ENCODE measurements around the gene GID4.

GID4 gene

DNA sequence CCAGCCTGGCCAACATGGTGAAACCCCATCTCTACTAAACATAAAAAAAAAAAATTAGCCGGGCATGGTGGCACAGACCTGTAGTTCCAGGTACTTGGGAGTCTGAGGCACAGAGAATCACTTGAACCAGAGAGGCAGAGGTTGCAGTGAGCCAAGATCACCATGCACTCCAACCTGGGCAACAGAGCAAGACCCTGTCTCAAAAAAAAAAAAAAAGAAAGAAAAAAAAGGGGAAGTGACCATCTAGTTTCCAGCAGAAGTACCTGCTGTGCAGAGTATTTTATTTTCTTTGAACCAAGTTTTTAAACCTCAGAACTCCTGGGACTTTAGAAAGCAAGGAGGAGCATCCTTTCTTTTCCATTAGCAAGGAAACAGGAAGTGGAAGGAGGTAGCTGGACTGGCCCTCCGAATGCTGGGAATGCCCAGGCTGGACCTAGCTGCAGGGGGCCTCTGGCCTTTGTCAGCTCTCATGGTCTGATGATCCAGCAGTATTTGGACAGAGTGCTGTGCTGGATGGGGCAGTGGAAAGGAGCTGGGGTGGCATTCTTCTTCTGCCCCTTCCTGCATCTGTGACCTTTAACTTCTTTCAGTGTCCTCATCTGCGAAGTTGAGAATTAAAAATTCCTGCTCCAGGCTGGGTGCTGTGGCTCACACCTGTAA is 6.6 kb downstream of the GID4 start:
- no peak for DNase-seq

DNA sequence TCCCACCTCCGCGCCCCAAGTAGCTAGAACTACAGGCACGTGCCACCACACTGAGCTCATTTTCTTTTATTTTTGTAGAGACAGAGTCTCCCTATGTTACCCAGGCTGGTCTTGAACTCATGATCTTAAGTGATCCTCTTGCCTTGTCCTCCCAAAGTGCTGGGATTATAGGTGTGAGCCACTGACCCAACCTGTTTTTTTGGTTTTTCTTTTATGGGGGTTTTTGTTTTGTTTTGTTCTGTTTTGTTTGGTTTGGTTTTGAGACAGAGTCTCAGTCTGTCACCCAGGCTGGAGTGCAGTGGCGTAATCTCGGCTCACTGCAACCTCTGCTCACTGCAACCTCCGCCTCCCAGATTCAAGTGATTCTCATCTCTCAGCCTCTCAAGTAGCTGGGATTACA is 16.4 kb downstream of the GID4 start:
- DNase-seq = no peak

DNA sequence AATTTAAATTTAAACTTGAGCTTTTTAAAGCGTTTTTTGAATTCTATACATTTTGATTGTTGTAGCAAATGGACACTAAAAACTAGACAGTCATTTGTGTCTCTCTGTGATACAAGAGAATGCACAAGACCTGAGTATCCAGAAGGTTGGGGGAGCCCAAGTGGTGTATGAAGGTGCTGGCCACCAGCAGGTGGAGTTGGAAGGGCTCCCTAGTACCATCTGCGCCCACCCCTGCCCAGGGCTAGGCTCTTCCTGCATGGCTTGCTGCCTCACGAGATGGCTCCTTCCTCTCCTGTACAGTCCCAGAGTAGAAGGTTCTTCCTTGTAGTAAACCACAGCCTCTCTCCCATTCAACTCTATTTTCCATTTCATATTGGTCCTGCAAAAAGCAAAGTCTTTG is 17.0 kb downstream of the GID4 start:
- DNase-seq = no peak

DNA sequence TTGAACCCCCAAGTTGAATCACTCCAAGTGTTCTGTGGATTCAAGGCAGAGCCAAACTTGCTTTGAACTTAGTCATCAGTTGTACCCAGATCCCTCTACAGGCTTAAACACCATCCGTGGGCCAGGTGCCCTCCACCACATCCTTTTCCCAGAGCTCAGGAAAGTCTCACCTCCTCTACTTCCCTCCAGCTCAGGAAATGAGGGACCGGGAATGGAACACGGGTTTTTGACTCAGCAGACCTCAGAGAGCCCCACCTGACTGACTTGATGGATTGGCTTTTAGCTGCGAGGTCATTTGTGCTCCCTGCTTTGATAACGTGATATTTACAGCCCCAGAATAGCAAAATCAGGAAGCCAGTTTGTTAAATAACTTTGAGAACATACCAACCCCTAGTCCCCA is 20.1 kb downstream of the GID4 start:
- no peak for DNase-seq

DNA sequence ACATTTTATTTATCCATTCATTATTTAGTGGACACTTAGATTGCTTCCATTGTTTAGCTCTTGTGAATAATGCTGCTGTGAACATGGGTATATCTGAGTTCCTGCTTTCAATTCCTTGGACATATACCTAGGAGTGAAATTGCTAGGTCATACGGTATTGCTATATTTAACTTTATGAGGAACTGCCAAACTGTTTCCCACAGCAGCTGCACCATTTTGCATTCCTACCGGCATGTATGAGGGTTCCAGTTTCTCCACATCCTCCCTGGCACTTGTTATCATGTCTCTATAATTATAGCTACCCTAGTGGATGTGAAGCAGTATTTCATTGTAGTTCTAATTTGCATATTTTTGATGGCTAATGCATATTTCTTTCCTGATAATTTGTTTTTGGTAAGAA is 24.8 kb downstream of the GID4 start:
- DNase-seq = no peak

DNA sequence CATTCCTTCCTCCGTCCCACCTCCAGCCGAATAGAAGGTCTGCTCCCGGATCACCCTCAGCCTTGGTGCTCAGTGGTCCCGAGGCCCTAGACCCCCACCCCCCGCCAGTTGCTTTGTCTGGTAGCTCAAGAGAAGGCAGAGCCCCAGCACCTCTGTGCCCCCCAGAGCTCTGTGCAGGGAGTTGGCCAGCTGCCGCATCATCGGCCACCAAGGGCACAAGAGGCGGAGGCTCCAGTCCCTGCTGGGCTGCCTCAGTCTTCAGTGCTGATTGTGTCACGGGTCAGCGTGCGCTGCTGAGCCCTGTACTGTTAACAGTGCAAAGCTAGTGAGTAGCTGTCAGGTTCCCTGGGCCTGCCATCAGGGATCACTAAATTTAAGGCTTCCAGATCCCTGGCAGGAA is 26.3 kb downstream of the GID4 start:
- no peak for DNase-seq

DNA sequence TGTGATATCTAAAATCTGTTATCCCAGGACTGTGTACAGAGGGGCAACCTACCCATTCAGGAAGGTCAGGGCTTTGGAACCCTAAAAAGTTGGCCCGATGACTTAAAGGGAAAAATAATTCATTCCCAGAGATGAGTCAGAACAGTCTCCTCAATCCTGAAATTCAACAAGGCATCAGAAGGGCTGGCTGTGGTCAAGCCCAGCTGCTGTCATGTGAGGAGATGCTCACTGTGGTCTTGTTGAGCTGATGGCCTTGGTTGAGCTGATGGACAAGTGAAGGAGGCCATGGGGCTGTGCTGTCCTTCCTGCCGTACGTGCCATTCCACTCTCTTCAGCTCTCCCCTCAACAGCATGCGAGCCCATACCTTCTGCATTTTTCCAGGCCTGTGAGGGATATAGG is 27.7 kb downstream of the GID4 start:
- DNase-seq = no peak

DNA sequence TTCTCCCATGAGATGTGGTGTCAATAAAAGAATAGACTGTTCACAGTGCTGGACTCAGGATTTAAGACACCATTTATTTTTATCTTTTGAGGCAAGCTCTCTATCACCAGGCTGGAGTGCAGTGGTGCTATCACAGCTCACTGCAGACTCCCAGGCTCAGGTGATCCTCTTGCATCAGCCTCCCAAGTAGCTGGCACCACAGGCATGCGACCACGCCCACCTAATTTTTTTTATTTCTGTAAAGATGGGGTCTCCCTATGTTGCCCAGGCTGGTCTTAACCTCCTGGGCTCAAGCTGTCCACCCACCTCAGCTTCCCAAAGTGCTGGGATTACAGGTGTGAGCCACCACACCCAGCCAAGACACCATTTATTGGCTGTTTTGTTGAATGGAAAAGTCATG is 29.9 kb downstream of the GID4 start:
- no peak for DNase-seq

DNA sequence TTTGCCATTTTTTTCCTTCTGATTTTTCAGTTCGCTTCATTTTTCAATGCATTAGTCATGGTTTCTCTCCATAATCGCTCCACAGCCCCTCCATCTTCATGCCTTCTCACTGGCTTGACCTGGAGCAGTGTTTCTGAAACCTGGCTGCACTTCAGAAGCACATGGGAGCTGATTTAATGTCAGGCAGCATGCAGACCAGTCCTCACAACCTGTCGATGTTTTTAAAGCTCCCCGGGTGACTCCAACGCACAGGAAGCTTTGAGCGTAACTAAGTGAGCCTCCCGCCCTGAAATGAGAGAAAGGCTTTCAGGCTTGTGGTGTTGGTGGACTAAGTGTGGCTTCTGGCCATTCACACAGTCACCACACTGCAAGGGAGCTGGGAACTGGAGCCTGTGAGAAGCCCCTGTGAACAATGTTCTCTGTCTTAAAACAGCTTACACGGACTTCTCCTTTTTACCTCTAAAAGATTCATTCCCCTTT is 31.7 kb downstream of the GID4 start:
- DNase-seq = no peak

DNA sequence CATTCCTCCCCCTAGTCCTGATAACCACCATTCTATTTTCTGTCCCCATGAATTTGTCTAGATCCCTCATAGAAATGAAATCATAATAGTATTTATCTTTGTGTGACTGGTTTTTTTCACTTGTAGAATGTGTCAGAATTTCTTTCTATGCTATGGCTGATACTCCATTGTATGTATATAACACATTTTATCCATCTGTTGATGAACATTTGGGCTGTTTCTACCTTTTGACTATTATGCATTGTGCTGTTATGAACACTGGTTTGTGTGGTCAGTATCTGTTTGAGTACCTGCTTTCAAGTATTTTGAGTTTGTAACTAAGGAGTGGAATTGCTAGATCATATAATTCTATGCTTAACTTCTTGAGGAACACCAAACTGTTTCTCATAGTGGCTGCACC is 32.5 kb downstream of the GID4 start:
- no peak for DNase-seq

DNA sequence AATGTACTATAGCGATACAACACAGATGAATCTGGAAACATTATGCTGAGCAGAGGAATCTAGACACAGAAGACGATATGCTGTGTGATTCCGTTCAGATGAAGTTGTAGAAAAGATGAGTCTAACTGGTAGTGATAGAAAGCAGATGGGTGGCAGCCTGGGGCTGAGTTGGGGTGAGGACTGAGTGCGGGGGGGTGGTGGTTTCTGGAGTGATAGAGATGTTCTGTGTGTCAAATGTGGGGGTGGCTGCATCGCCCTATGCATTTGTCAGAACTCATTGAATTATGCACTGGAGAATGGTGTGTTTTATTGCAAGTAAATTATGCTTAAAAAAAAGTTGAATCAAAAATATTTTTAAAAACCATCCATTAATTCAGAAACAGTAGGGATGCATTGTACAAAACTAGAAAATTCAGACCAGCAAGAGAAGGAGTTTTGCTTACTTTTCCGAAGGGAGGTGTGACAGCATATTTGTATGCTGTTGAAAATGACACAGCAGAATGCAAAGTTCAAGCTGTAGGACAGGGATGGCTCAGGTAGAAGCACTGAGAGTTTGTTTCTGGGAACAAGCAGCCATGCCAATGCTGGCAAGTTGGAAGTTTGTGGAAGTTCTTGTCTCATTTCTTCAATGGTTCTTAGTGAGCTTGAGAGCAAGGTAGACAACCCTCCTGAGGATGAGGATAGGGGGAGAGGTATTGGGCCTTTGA is 35.5 kb downstream of the GID4 start:
- no peak for DNase-seq

DNA sequence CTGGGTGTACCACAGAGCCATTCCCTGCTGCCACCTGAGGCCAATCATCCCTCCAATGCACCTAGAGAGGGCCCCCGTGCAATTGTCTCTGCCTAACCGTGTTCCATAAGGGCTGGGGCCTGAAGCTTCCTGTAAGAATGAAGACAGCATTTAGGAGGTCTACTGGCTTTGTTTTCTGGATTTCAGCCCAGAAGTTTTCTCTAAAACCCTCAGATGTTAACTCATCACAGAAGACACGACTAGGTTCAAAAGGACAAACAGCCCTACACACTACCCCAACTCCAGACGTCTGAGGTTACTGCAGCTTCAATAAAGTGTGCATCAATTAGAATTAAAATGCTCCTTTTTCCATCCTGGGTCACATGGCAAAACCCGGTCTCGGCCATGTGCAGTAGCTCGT is 37.7 kb downstream of the GID4 start:
- no peak for DNase-seq

DNA sequence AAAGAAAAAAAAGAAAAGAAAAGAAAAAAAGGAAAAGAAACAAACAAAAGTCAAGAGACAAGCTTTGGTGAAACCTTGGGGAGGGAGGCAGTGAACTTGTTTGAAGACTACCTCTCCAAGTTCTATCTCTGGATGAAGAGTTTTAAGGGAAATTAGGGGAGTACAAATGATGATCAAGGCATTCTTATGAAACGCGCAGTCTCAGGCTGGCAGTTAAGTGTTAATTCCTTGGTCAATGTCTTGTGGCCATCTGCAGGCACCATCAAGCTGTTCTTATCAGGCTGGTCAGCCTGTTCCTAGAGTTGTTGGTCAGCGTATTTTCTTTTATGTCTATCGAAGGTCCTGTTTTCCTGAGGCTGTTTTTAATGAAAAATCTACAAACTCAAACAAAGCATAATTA is 40.3 kb downstream of the GID4 start:
- DNase-seq = no peak

DNA sequence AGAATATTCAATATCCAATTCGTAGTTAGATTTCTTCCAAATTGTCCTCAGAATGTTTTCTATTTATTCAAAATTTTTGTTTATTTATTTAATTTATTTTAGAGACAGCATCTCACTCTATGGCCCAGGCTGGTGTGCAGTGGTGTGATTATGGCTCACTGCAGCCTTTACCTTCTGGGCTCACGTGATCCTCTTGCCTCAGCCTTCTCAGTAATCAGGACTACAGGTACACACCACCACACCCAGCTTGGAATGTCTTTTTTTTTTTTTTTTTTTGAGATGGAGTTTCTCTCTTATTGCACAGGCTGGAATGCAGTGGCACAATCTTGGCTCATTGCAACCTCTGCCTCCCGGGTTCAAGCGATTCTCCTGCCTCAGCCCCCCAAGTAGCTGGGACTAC is 45.0 kb downstream of the GID4 start:
- DNase-seq = no peak

DNA sequence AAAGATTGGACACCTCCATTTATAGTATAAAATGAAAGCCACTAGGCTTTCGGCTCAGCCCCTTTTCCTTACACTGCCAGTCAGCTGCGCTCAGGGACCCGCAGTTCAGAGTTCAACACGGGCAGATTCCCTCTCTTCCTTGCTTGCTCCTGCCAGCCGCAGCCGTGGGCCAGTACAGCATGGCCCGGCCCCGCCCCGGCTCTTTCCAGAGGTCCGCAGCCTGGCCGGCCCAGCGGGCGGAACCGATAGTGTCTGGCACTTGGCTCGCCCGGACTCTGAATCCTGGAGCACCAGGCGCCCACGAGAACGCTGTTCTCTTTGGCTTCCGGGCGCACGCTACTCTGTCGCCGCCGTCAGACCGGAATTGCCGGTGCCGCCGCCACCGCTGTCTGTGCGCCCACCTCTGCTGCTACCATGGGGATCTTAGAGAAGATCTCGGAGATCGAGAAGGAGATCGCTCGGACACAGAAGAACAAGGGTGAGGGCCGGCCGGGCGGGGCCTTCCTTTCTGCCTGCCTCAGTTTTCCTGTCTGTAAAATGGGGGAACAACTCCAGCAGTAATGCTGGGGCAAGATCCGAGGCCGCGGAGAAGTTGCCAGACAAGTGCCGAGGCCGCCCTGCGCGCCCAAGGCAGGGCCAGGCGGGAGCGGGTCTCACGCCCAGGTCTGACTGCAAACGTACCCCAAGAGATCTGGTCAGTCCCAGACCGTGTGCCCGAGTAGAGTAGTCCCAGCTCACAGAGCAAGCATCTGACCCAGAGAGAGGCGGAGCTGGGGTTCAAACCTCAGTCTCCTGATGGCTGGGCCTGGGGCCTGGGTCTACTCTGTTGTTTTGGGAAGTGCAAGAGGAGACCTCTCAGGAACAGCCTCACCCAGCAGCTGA is 48.6 kb downstream of the GID4 start, which contains the start of gene DRG2:
Gene DRG2, plus strand, starts transcription at position 339 of the 882 bp plus-strand sequence. Its CDS starts 76 bp downstream, at position 415.
- DNase-seq = peak; percentile 21

DNA sequence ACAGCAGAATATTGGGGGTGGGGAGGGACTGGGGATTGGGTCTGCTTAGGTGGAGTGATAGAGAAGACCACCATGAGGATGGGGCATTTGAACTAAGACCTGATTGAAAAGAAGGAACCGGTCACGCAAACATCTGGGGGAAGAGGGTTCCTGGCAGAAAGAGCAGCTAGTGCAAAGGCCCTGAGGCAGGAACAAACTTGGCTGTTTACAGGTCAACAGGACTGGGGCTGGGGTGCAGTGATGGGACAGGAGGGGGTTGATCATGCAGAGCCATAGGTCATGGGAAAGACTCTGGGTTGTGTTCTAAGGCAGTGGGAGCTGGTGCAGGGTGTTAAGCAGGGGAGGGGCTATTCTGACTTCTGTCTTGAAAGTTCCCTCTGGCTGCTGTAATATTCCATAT is 50.4 kb downstream of the GID4 start:
- no peak for DNase-seq

DNA sequence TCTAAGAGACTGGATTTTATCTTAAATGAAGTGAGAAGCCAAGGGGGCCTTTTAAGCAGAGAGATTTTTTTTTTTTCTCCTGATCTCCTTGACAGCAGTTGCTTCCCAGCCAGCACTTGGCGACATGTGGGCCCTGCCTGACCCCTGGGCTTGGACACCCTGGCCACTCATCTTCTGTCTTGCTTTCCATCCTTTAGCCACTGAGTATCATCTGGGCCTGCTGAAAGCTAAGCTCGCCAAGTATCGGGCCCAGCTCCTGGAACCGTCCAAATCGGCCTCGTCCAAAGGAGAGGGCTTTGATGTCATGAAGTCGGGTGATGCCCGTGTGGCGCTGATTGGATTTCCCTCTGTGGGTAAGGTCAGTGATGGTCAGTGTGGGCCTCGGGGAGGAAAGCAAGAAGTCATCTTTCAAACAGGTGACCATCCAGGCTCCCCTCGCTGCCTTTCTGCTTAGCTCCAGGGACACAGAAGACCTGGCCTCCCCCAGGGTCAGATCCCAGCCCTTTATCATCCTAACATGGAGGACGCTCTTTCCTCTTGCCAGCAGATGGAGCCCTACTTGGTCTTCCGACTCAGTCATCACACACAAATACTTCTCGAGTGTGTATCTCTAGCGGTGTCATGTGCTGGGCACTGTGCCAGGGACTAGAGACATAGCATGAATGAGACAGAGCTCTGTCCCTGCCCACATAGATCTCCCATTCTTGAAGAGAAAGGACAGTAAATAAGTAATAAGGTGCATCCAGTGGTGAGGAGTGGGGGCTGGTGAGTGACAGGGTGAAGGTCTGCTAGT is 54.6 kb downstream of the GID4 start:
- DNase-seq = no peak

DNA sequence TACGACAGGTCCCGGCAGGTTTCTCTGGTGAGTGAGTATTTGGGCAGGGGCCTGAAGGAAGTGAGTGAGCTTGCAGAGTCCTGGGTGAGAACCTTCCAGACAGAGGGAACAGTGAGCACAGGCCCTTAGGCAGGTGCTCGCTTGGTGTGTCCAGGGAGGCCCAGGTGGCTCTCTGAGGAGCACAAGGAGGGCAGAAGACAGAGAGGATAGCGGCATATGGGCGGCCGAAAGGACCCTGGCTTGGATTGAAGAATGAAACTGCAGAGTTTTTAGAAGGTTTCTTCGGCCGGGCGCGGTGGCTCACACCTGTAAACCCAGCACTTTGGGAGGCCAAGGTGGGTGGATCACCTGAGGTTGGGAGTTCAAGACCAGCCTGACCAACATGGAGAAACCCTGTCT is 55.2 kb downstream of the GID4 start:
- no peak for DNase-seq

DNA sequence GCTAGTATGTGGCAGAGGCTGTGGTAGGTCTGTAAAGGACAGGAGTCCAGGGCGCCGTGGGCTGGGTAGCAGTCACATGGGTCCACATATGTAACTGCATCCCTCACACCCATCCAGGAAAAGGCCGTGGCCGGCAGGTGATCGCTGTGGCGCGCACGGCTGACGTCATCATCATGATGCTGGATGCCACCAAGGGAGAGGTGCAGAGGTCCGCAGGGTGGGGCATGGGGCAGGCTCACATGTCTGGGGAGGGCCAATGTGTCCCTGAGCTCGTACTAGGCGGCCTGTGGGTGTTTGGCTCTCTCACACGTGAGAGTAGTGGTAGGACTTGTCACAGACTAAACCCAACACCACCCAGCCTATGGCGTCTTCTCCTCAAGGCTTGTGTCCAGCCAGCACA is 60.3 kb downstream of the GID4 start:
- DNase-seq = no peak

DNA sequence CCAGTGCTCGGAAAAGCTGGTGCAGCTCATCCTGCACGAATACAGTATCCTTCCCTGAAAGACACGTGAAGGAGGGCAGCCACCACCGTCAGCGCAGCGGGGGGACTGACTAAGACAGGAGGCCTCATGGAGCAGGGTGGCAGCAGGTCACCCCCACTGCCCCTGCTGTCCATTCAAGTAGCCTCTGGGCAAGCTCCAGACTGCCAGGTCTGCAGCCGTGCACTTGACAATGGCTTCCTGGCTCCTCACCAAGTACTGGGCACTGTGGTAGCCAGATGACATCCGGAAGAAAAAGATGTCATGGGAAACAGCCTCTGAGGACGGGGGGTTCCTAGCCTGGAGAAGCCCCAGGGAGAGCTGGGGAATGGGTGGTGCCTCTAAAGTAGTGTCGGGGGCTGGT is 61.4 kb downstream of the GID4 start:
- no peak for DNase-seq

DNA sequence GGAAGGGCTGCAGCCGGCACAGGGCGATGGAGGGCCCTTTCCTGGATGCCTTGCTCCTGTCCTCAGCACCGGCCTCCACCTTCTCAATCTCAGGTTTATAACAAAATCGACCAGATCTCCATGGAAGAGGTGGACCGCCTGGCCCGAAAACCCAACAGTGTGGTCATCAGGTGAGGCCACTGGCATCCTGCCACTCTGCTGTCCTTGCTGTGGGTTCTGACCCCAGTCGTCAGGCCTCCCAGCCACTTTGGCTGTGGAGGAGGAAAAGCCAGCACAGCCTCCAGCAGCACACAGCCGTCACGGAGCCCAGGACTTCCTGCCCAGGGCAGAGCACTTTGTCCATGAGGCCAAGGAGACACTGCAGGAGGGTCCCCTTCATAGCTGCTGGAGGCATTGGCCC is 62.6 kb downstream of the GID4 start:
- DNase-seq = no peak

DNA sequence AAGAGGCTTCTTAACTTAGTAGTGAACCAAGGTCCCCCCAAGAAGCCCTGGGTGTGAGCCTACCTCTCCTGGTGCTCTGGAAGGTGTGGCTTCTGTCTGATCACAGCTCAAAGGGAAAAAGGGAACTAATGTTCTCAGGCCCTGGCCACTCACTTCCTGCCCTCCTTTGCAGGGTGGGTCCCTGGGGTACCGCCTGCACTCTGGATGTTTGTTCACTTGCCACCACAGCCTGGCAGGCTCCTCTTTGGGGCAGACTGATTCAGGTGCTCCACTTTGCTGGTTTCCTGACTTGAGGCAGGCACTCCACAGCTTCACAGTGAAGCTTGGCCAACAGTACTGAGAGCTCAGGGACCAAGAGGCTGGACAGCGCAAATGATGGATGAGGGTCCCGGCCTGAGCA is 63.4 kb downstream of the GID4 start:
- DNase-seq = no peak

DNA sequence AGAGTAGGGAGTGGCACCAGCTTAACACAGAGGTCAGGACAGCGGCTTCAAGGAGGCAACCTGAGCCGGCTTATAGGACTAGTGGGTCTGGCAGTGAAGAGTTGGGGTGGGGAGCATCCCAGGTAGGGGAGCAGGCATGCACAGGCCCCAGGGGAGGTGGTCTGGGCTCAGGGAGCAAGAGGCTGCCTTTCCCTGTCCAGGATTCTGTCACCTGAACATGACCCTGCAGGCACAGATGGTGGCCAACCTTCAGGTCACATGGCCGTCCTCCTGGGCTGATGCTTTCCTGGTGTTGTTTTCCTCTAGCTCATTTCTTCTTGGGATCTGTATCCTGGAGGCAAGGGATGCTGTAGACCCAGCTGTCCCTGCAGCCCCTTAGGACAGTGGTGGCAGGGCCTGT is 65.8 kb downstream of the GID4 start:
- no peak for DNase-seq
